ENCODE measurements around the gene PCBD2. TPM values are rescaled to one million over a fixed set of nuclear protein-coding genes. Genes with fewer than 3 reads are reported as not detected.
A peak's percentile ranks its signal among the peaks of the same experiment; 100 is the strongest.

Gene PCBD2
- polyA plus RNA-seq, 2 of the 4 experiments (the other 2 are of a cell fraction) = 9.5 to 13.6 TPM

DNA sequence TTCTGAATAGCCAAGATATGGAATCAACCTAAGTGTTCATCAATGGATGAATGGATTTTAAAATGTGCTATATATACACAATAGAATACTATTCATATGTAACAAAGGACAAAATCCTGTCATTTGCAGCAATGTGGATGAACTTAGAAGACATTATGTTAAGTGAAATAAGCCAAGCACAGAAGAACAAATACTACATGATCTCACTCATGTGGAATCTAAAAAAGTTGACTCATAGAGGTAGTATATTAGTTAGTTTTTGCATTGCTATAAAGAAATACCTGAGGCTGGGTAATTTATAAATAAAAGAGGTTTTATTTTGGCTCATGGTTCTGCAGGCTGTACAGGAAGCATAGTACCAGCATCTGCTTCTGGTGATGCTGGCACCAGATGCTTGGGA, 70.9 kb downstream of the PCBD2 start (continued):
- TF ChIP-seq, protein P1, sequence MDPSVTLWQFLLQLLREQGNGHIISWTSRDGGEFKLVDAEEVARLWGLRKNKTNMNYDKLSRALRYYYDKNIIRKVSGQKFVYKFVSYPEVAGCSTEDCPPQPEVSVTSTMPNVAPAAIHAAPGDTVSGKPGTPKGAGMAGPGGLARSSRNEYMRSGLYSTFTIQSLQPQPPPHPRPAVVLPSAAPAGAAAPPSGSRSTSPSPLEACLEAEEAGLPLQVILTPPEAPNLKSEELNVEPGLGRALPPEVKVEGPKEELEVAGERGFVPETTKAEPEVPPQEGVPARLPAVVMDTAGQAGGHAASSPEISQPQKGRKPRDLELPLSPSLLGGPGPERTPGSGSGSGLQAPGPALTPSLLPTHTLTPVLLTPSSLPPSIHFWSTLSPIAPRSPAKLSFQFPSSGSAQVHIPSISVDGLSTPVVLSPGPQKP (IDR thresholded peaks at IDR 0.05; ENCODE audit: low read depth, low read length) = no peak
- TF ChIP-seq, protein P2, sequence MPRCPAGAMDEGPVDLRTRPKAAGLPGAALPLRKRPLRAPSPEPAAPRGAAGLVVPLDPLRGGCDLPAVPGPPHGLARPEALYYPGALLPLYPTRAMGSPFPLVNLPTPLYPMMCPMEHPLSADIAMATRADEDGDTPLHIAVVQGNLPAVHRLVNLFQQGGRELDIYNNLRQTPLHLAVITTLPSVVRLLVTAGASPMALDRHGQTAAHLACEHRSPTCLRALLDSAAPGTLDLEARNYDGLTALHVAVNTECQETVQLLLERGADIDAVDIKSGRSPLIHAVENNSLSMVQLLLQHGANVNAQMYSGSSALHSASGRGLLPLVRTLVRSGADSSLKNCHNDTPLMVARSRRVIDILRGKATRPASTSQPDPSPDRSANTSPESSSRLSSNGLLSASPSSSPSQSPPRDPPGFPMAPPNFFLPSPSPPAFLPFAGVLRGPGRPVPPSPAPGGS (IDR thresholded peaks at IDR 0.05) = no peak
- TF ChIP-seq SMC3 (IDR thresholded peaks at IDR 0.05) (no peak), HOXB5 (CRISPR knock-in tag; IDR thresholded peaks at IDR 0.05) (no peak), ATOH8 (CRISPR knock-in tag; IDR thresholded peaks at IDR 0.05; ENCODE audit: low read depth) (no peak)

- TF ChIP-seq RAD21 (conservative IDR thresholded peaks at IDR 0.05 in 1 of 2, IDR thresholded peaks at IDR 0.05 in 1 of 2) (no peak), ZFP36 (IDR thresholded peaks at IDR 0.05; ENCODE audit: borderline replicate concordance, partially characterized antibody) (peak; percentile 34), MAX (IDR thresholded peaks at IDR 0.05) (no peak)
- ChIA-PET POLR2A (no interaction called here), CTCF (interaction anchor here (0.9 kb wide), 1 partner anchor 214 kb away, joined by 3 read pairs; no protein-coding TSS in a partner anchor)
- H3K27ac ChIP-seq = no peak overlapping the region
- DNase-seq (ENCODE audit: low read depth in 1 of 2, low spot score in 1 of 2) (no peak), ATAC-seq (no peak), FAIRE-seq (no peak)
- no peak overlapping the region for H3K4me2 ChIP-seq
- WGBS (ENCODE audit: missing lambda C conversion rate) = 94% methylated on average over 1 of the region's 1 CpG
- H3K4me3 ChIP-seq = no peak overlapping the region
- H3K9me3 ChIP-seq = peaks cover 31% of the 10 kb centered on the region
- H3K4me1 ChIP-seq = no peaks in the 10 kb centered on the region
These were observed 71.9 kb downstream of the PCBD2 start for GRCh38 chr5:134976841-134977240.

DNA sequence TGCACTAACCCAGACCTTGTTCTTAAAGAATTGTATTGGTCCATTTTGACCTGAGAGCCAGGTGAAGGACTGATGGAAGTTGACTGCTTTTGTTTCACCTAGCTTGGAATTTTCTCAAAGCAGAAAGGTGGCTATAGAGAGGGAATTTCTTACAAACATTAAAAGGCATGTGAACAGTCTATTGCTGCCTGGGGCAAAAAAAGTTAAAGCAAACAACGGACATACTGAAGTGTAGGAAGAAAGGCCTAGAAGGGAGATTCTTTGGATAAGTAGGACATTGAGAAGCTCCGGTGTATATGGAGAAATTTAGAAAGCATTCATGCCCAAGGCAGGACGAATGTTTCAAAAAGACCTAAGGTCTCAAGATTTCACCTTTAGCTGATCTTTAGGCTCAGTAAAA, 74.5 kb downstream of the PCBD2 start:
- ATAC-seq = no peak
- H3K4me3 ChIP-seq = no peak overlapping the region
- H3K4me2 ChIP-seq = no peak overlapping the region
- ChIA-PET POLR2A (no interaction called here), CTCF (interaction anchor here (1.0 kb wide), 1 partner anchor 211 kb away, joined by 3 read pairs; no protein-coding TSS in a partner anchor)
- 85% methylated on average over 3 of the region's 3 CpGs for WGBS (ENCODE audit: missing lambda C conversion rate)
- H3K27ac ChIP-seq = no peak overlapping the region
- H3K9me3 ChIP-seq = peaks cover 48% of the 10 kb centered on the region
- DNase-seq (ENCODE audit: low read depth in 1 of 2, low spot score in 1 of 2) = no peak
- FAIRE-seq = no peak
- TF ChIP-seq POLR2AphosphoS2 (conservative IDR thresholded peaks at IDR 0.05; ENCODE audit: low read length) (no peak), KDM1A (IDR thresholded peaks at IDR 0.05; ENCODE audit: low read depth) (no peak), NPAS2 (CRISPR knock-in tag; IDR thresholded peaks at IDR 0.05; ENCODE audit: borderline replicate concordance) (no peak), CEBPB (IDR thresholded peaks at IDR 0.05) (no peak), TP53 (CRISPR knock-in tag; IDR thresholded peaks at IDR 0.05) (no peak)
- TF ChIP-seq, protein P1 (IDR thresholded peaks at IDR 0.05; ENCODE audit: low read depth, low read length) = no peak
- no peaks in the 10 kb centered on the region for H3K4me1 ChIP-seq

DNA sequence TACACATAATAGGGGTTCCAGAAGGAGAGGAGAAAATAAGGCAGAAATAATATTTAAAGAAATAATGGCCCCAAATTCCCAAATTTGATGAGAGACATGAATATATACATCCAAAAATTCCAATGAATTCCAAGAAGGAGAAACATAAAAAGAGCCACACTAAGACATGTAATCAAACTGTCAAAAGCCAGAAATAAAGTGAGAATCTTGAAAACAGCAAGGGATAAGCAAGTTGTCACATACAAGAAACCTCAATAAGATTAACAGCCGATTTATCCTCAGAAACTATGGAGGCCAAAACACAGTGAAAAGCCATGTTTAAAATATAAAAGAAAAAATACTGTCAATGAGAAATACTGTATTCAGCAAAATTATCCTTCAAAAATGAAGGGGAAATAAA, 77.3 kb downstream of the PCBD2 start:
- Histone ChIP-seq H3K27ac (no peak overlapping the region), H3K4me3 (no peak overlapping the region), H3K4me2 (no peak overlapping the region), H3K4me1 (no peaks in the 10 kb centered on the region), H3K9me3 (peaks cover 39% of the 10 kb centered on the region)
- ChIA-PET POLR2A (no interaction called here), CTCF (no interaction called here)
- FAIRE-seq = no peak
- no peak for ATAC-seq
- WGBS (ENCODE audit: missing lambda C conversion rate) = 63% methylated on average over 1 of the region's 1 CpG
- TF ChIP-seq SMC3 (IDR thresholded peaks at IDR 0.05) = no peak
- TF ChIP-seq MAFK (IDR thresholded peaks at IDR 0.05; ENCODE audit: partially characterized antibody) = peak; percentile 12
- peak in 1 of 2 experiments; percentile 13 for DNase-seq (ENCODE audit: low read depth in 1 of 2, low spot score in 1 of 2)

Data from A549 (cell line).